IMR-90 (cell line): ENCODE results near the gene SARDH. TPM values are rescaled to one million over a fixed set of nuclear protein-coding genes. Genes with fewer than 3 reads are reported as not detected.

Experiments
- ATAC-seq: fragments of 200-7000 bp; cut with Tn5 transposase; 2 replicates; pipeline ENCODE4 v1.9.1; 2020; ENCODE audit warnings: low read depth, mild to moderate bottlenecking, moderate library complexity
- BruUV-seq: library from RNA; stranded (reverse); fragments of 400-500 nt; replicated peaks from 2 replicates; lab custom pipeline; 2021; lab: Mats Ljungman, UMichigan
- CTCF ChIA-PET: fragments of 300-600 bp; formaldehyde crosslinking; extraction: SDS; loops from one replicate; lab custom pipeline; 2021; ENCODE audit warnings: antibody characterized with exemption; lab: Yijun Ruan, JAX
- POLR2A ChIA-PET: fragments of 300-600 bp; sonication (Branson Sonifier 250); formaldehyde crosslinking; loops from one replicate; lab custom pipeline; 2022; ENCODE audit warnings: antibody characterized with exemption; ENCODE audit not compliant: unreplicated experiment; lab: Charles Lee
- DNase-seq: peaks from one replicate; pipeline ENCODE4 v3.0.0; 2013
- H2AFZ ChIP-seq: replicated peaks from 2 replicates; pipeline ENCODE3; 2013; ENCODE audit warnings: low read length, mild to moderate bottlenecking; ENCODE audit not compliant: poor library complexity
- H2AK5ac ChIP-seq: 2 replicates; pipeline ENCODE4 v1.6.1; 2013; ENCODE audit warnings: low read depth, low read length, inconsistent platforms
- H2AK9ac ChIP-seq: replicated peaks from 2 replicates; pipeline ENCODE3; 2013; ENCODE audit warnings: mild to moderate bottlenecking, low read depth, low read length, moderate library complexity; ENCODE audit not compliant: poor library complexity
- H2BK120ac ChIP-seq: 2 replicates; pipeline ENCODE4 v1.6.1; 2013; ENCODE audit warnings: low read depth, low read length, inconsistent platforms
- H2BK15ac ChIP-seq: 3 replicates; pipeline ENCODE4 v1.6.1; 2013; ENCODE audit warnings: low read depth, low read length, inconsistent platforms
- H2BK20ac ChIP-seq: 2 replicates; pipeline ENCODE4 v1.6.1; 2013; ENCODE audit warnings: low read depth, mild to moderate bottlenecking, inconsistent platforms, low read length, moderate library complexity
- H2BK5ac ChIP-seq: 2 replicates; pipeline ENCODE4 v1.6.1; 2013; ENCODE audit warnings: mild to moderate bottlenecking, low read depth, low read length, inconsistent platforms; ENCODE audit not compliant: poor library complexity, severe bottlenecking
- H3K14ac ChIP-seq: replicated peaks from 2 replicates; pipeline ENCODE4 v1.6.1; 2013; ENCODE audit warnings: low read depth, low read length, inconsistent platforms
- H3K18ac ChIP-seq: 2 replicates; pipeline ENCODE4 v1.6.1; 2013; ENCODE audit warnings: low read depth, low read length, control low read depth
- H3K23ac ChIP-seq: 2 replicates; pipeline ENCODE4 v1.6.1; 2013; ENCODE audit warnings: low read depth, low read length, inconsistent platforms
- H3K27ac ChIP-seq: 2 replicates; pipeline ENCODE4 v1.5.1; 2013; ENCODE audit warnings: mild to moderate bottlenecking, control low read depth, low read length; ENCODE audit not compliant: insufficient read depth
- H3K27me3 ChIP-seq: 2 replicates; pipeline ENCODE4 v1.6.1; 2013; ENCODE audit warnings: low read length; ENCODE audit not compliant: control insufficient read depth, insufficient read depth
- H3K36me3 ChIP-seq: 2 replicates; pipeline ENCODE4 v1.6.1; 2013; ENCODE audit warnings: low read length, mixed read lengths; ENCODE audit not compliant: control insufficient read depth, insufficient read depth
- H3K4ac ChIP-seq: 2 replicates; pipeline ENCODE4 v1.6.1; 2013; ENCODE audit warnings: low read depth, low read length, inconsistent platforms
- H3K4me1 ChIP-seq: 2 replicates; pipeline ENCODE4 v1.6.1; 2013; ENCODE audit warnings: low read length, mixed read lengths; ENCODE audit not compliant: control insufficient read depth, insufficient read depth
- H3K4me2 ChIP-seq: 2 replicates; pipeline ENCODE4 v1.6.1; 2013; ENCODE audit warnings: low read depth, mild to moderate bottlenecking, control low read depth, low read length, moderate library complexity
- H3K4me3 ChIP-seq: 2 replicates; pipeline ENCODE4 v1.5.1; 2013; ENCODE audit warnings: low read depth, mild to moderate bottlenecking, control low read depth, low read length, moderate library complexity; ENCODE audit not compliant: insufficient read depth
- H3K56ac ChIP-seq: 2 replicates; pipeline ENCODE4 v1.6.1; 2013; ENCODE audit warnings: low read length, inconsistent platforms; ENCODE audit not compliant: insufficient read depth; ENCODE audit errors: extremely low read depth
- H3K79me1 ChIP-seq, 2 experiments: 2 replicates each; pipeline ENCODE4 v1.6.1; 2013; ENCODE audit warnings: low read length in 2 of 2, inconsistent platforms in 1 of 2, low read depth in 1 of 2
- H3K9ac ChIP-seq: 2 replicates; pipeline ENCODE4 v1.6.1; 2013; ENCODE audit warnings: low read depth, low read length, control low read depth
- H3K9me1 ChIP-seq: 2 replicates; pipeline ENCODE4 v1.6.1; 2013; ENCODE audit warnings: low read length, inconsistent platforms; ENCODE audit not compliant: insufficient read depth
- H3K9me3 ChIP-seq: 2 replicates; pipeline ENCODE4 v1.6.1; 2013; ENCODE audit warnings: low read length; ENCODE audit not compliant: control insufficient read depth, insufficient read depth
- H4K20me1 ChIP-seq: 2 replicates; pipeline ENCODE4 v1.6.1; 2013; ENCODE audit warnings: low read length, inconsistent platforms; ENCODE audit not compliant: insufficient read depth
- H4K5ac ChIP-seq: 2 replicates; pipeline ENCODE4 v1.6.1; 2013; ENCODE audit warnings: mild to moderate bottlenecking, low read depth, low read length, control low read depth
- H4K8ac ChIP-seq, 2 experiments: 2 replicates each; pipeline ENCODE4 v1.6.1; 2013; ENCODE audit warnings: low read depth in 2 of 2, low read length in 2 of 2, control low read depth in 1 of 2, inconsistent platforms in 1 of 2
- H4K91ac ChIP-seq: 2 replicates; pipeline ENCODE4 v1.6.1; 2013; ENCODE audit warnings: low read depth, low read length, inconsistent platforms; ENCODE audit not compliant: insufficient read depth
- BHLHE40 ChIP-seq: fragments of 150-350 bp; IDR thresholded peaks from 2 replicates; pipeline ENCODE4 v1.6.1; 2016; ENCODE audit warnings: mild to moderate bottlenecking, low read depth, low read length
- CEBPB ChIP-seq: IDR thresholded peaks from 2 replicates; pipeline ENCODE4 v1.6.1; 2012; ENCODE audit warnings: low read depth, low read length, improper control_type of control experiment
- CHD1 ChIP-seq: IDR thresholded peaks from 2 replicates; pipeline ENCODE4 v1.6.1; 2012; ENCODE audit warnings: low read depth, low read length, improper control_type of control experiment
- CTCF ChIP-seq: conservative IDR thresholded peaks from 2 replicates; pipeline ENCODE4 v1.5.1; 2012; ENCODE audit warnings: mild to moderate bottlenecking, low read depth, low read length, improper control_type of control experiment
- ELK1 ChIP-seq: fragments of 150-350 bp; IDR thresholded peaks from 2 replicates; pipeline ENCODE4 v1.6.1; 2016; ENCODE audit warnings: low read depth, mild to moderate bottlenecking, low read length, moderate library complexity, borderline replicate concordance
- FOS ChIP-seq: fragments of 150-350 bp; IDR thresholded peaks from 2 replicates; pipeline ENCODE4 v1.6.1; 2016; ENCODE audit warnings: low read depth, low read length
- MAFK ChIP-seq: IDR thresholded peaks from 2 replicates; pipeline ENCODE4 v1.6.1; 2012; ENCODE audit warnings: low read depth, low read length, improper control_type of control experiment
- MAZ ChIP-seq: IDR thresholded peaks from 2 replicates; pipeline ENCODE4 v1.6.1; 2012; ENCODE audit warnings: low read depth, mild to moderate bottlenecking, low read length, improper control_type of control experiment, moderate library complexity, borderline replicate concordance
- NFE2L2 ChIP-seq: fragments of 150-350 bp; IDR thresholded peaks from 2 replicates; pipeline ENCODE4 v1.6.1; 2016; ENCODE audit warnings: low read depth, mild to moderate bottlenecking, low read length
- POLR2A ChIP-seq: IDR thresholded peaks from 2 replicates; pipeline ENCODE4 v1.6.1; 2012; ENCODE audit warnings: mild to moderate bottlenecking, low read depth, low read length
- RAD21 ChIP-seq: IDR thresholded peaks from 2 replicates; pipeline ENCODE4 v1.6.1; 2012; ENCODE audit warnings: low read length, improper control_type of control experiment
- RCOR1 ChIP-seq: IDR thresholded peaks from 2 replicates; pipeline ENCODE4 v1.6.1; 2012; ENCODE audit warnings: mild to moderate bottlenecking, low read length, improper control_type of control experiment; ENCODE audit not compliant: insufficient replicate concordance
- RFX5 ChIP-seq: IDR thresholded peaks from 2 replicates; pipeline ENCODE4 v1.8.0; 2012; ENCODE audit warnings: low read depth, mild to moderate bottlenecking, low read length, moderate library complexity
- WGBS, 2 experiments: methylation state at CpG; one replicate each; pipeline versions ENCODE4 v1.1.5 to v1.1.7; 2013; ENCODE audit warnings: missing lambda C conversion rate in 2 of 2; ENCODE audit not compliant: insufficient read length in 1 of 2; ENCODE audit errors: extremely low coverage in 2 of 2; 5-methylcytosine and 5-hydroxymethylcytosine counted together
- dilution Hi-C: fragments of 300-500 bp; cut with HindIII; formaldehyde crosslinking; loops from one replicate; pipeline ENCODE4 v1.14.3; 2018; ENCODE audit warnings: low sequenced_read_pairs; ENCODE audit not compliant: unreplicated experiment
- in situ Hi-C: fragments of 300-500 bp; cut with MboI; formaldehyde crosslinking; loops from 3 replicates; pipeline ENCODE4 v1.14.3; 2019; ENCODE audit warnings: low sequenced_read_pairs, inconsistent platforms, mixed read lengths
- intact Hi-C: fragments of 100-400 bp; cut with micrococcal nuclease; formaldehyde crosslinking; loops from 2 replicates; pipeline ENCODE4 v1.10.0; 2022
- polyA plus RNA-seq, 3 experiments: library from polyadenylated mRNA; depleted of rRNA; stranded (reverse); fragments of >200 nt; gene quantifications; 2 replicates each; pipeline ENCODE4 v1.2.3, GENCODE V29; 2012; ENCODE audit warnings: low replicate concordance in 1 of 3
- total RNA-seq: library from RNA; depleted of rRNA; stranded (reverse); fragments of >200 nt; gene quantifications from 2 replicates; pipeline ENCODE4 v1.2.3, GENCODE V29; 2012

SARDH gene
- total and polyA plus RNA-seq, 2 of the 4 experiments (the other 2 are of a cell fraction) = 5.0 to 7.5 TPM

DNA sequence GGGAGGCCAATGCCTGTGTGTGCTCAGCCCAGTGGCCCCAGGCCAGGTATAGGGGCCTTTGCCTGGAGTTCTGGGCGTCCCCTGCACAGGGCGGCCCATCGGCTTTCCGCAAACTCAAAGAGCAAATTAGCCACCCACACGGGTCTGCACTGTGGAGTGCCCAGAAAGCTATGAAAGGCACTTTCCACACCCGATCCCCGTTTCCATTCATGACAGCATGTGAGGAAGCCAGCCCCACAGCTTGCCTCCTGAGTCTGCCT lies 96.8 kb downstream of the SARDH start:
- Histone ChIP-seq H2AK5ac (no peak overlapping the region), H3K4me1 (no peaks in the 10 kb centered on the region), H3K9ac (no peak overlapping the region), H3K56ac (no peak overlapping the region), H4K5ac (no peak overlapping the region), H3K4me3 (no peak overlapping the region), H4K8ac (no peak overlapping the region), H3K14ac (no peak overlapping the region), H3K9me1 (no peaks in the 10 kb centered on the region), H2BK5ac (no peak overlapping the region), H3K23ac (no peak overlapping the region), H3K18ac (no peak overlapping the region), H3K27me3 (peaks cover 54% of the 10 kb centered on the region), H3K79me1 (no peaks in the 10 kb centered on the region), H2BK120ac (no peak overlapping the region), H2AK9ac (no peak overlapping the region), H2BK20ac (no peak overlapping the region), H4K20me1 (no peaks in the 10 kb centered on the region), H3K27ac (no peak overlapping the region), H3K9me3 (no peaks in the 10 kb centered on the region), H4K91ac (no peak overlapping the region), H3K36me3 (no peaks in the 10 kb centered on the region), H3K4me2 (no peak overlapping the region), H2AFZ (no peak overlapping the region), H2BK15ac (no peak overlapping the region), H3K4ac (no peak overlapping the region)
- 72% methylated on average over 6 of the region's 7 CpGs; no CpG with 5 or more reads in 1 of the 2 experiments for WGBS, 2 experiments
- in situ Hi-C loops = no loop called here
- DNase-seq = no peak
- TF ChIP-seq NFE2L2 (no peak), CEBPB (no peak), MAZ (no peak), FOS (no peak), RAD21 (no peak), RCOR1 (no peak), POLR2A (no peak), CTCF (no peak), ELK1 (no peak), BHLHE40 (no peak), CHD1 (no peak), RFX5 (no peak), MAFK (no peak)
- dilution Hi-C loops = no loop called here
- intact Hi-C loops = no loop called here
- CTCF ChIA-PET = no interaction called here
- no TSS peak for BruUV-seq
- no peak for ATAC-seq
- POLR2A ChIA-PET = no interaction called here
